Measurements from ENCODE around the gene LGR5. TPM values are rescaled to one million over a fixed set of nuclear protein-coding genes. Genes with fewer than 3 reads are reported as not detected.

LGR5 gene
- total RNA-seq, 4 donors from 2014 or later, result 0.21 TPM; not detected in 3

DNA sequence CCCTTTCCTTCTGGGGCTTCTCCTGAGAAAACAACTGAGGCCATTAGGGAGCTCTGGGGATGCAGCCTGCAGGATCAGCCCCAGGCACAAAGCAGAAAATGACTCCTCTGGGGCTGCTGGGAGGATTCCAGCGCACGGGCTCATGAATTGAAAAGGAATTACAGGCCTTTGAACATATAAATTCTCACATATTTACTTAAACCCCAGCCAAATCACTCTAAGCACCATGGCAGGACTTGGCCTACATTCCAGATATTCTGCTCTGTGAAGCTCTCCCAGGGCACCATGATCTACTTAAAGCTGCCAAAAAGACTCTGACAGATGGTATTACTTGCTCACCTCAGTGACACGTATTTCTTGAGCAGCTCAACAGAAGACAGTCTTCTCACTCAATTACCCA is 136.9 kb downstream of the LGR5 start:
- H3K4me3 ChIP-seq, result no peak overlapping the region
- H3K4me1 ChIP-seq, result peaks cover 0 to 14% (median 0%) of the 10 kb centered on the region in 3 donors
- H3K36me3 ChIP-seq, result no peaks in the 10 kb centered on the region
- no peaks in the 10 kb centered on the region for H3K9me3 ChIP-seq
- intact Hi-C loops (cut with DNase I), result no loop called here
- H3K27me3 ChIP-seq, result peaks cover 0 to 10% (median 0%) of the 10 kb centered on the region in 4 donors
- 41 to 46% methylated on average over 3 of the region's 3 CpGs for WGBS, 2 donors
- no peak overlapping the region for H3K27ac ChIP-seq
- DNase-seq, result no peak
- TF ChIP-seq, protein P1, sequence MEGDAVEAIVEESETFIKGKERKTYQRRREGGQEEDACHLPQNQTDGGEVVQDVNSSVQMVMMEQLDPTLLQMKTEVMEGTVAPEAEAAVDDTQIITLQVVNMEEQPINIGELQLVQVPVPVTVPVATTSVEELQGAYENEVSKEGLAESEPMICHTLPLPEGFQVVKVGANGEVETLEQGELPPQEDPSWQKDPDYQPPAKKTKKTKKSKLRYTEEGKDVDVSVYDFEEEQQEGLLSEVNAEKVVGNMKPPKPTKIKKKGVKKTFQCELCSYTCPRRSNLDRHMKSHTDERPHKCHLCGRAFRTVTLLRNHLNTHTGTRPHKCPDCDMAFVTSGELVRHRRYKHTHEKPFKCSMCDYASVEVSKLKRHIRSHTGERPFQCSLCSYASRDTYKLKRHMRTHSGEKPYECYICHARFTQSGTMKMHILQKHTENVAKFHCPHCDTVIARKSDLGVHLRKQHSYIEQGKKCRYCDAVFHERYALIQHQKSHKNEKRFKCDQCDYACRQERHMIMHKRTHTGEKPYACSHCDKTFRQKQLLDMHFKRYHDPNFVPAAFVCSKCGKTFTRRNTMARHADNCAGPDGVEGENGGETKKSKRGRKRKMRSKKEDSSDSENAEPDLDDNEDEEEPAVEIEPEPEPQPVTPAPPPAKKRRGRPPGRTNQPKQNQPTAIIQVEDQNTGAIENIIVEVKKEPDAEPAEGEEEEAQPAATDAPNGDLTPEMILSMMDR (IDR thresholded peaks at IDR 0.05), result no peak
- TF ChIP-seq POLR2A (IDR thresholded peaks at IDR 0.05), result no peak

DNA sequence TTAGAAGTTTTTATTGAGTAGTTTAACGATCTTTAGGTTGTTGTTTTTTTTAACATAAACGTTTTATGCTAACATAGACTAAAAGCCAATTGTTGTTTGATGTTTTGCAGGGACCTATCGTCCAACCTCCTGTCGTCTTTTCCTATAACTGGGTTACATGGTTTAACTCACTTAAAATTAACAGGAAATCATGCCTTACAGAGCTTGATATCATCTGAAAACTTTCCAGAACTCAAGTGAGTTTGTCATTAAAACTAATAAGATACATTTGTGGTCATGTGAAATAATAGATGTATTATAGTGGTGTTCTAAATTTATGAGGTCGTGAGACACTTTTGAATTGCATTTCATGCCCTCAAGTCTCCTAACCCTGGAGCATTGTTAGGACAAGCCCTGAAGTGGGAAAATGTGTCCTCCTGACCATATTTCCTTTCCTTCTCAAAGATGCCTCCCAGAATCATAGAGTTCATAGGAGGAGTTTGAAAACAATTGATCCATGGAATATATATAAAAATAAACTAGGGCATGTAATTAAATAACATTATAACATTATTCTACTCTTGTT is 139.2 kb downstream of the LGR5 start:
- H3K4me1 ChIP-seq, result peaks cover 0 to 23% (median 0%) of the 10 kb centered on the region in 3 donors
- H3K36me3 ChIP-seq, result no peaks in the 10 kb centered on the region
- no peak for DNase-seq
- WGBS, 2 donors, result 68 to 74% methylated on average over 5 of the region's 5 CpGs
- H3K4me3 ChIP-seq, result no peak overlapping the region
- H3K9me3 ChIP-seq, result no peaks in the 10 kb centered on the region
- TF ChIP-seq, protein P1 (IDR thresholded peaks at IDR 0.05), result no peak
- no peak for TF ChIP-seq POLR2A (IDR thresholded peaks at IDR 0.05)
- no peaks in the 10 kb centered on the region for H3K27me3 ChIP-seq
- no peak overlapping the region for H3K27ac ChIP-seq
- intact Hi-C loops (cut with DNase I), result no loop called here

DNA sequence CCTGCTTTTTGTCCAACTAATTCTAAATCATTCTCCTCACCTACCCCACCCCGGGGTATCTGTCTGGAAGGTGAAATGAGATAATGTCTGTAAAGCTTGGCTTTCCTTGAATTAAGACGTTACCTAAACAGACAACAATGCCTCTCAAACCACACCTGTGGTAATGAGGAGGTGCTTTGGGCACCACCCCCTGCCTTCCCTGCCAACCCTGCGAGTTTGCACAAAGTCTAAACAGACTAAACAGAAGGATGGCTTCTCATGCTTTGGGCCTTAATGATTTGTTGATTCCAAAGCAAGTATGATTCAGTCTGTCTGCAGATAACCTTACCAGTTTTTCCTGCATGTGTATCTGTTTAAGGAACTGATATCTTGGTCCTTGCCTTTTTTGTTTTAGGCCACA is 141.6 kb downstream of the LGR5 start:
- TF ChIP-seq POLR2A (IDR thresholded peaks at IDR 0.05), result no peak
- TF ChIP-seq, protein P1 (IDR thresholded peaks at IDR 0.05), result no peak
- DNase-seq, result no peak
- Histone ChIP-seq H3K27me3 (no peaks in the 10 kb centered on the region), H3K27ac (no peak overlapping the region), H3K36me3 (no peaks in the 10 kb centered on the region), H3K4me3 (no peak overlapping the region), H3K4me1 (peaks cover 0 to 19% (median 0%) of the 10 kb centered on the region in 3 donors), H3K9me3 (no peaks in the 10 kb centered on the region)
- intact Hi-C loops (cut with DNase I), result no loop called here
- WGBS, 2 donors, result 30 to 45% methylated on average over 3 of the region's 3 CpGs

DNA sequence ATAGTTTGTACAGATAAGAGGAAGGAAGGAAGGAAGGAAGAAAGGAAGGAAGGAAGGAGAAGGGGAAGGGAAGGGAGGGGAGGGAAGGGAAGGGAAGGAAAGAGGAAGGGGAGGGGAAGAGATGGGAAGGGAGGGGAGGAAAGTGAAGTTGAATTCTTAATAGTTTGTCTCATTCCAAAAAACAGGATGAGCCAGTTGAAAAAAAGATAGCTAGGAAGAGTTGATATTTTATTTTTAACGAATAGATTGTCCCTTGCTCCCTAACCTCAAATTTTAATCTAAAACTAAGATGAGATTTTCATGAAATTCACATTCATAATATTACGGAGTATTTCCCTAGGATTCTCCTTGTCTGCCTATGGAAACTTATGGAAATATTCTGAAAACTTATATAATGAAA is 143.3 kb downstream of the LGR5 start:
- intact Hi-C loops (cut with DNase I), result no loop called here
- TF ChIP-seq, protein P1 (IDR thresholded peaks at IDR 0.05), result no peak
- TF ChIP-seq POLR2A (IDR thresholded peaks at IDR 0.05), result no peak
- Histone ChIP-seq H3K4me3 (no peak overlapping the region), H3K9me3 (no peaks in the 10 kb centered on the region), H3K4me1 (peaks cover 0 to 17% (median 0%) of the 10 kb centered on the region in 3 donors), H3K36me3 (no peaks in the 10 kb centered on the region), H3K27me3 (no peaks in the 10 kb centered on the region), H3K27ac (no peak overlapping the region)
- no peak for DNase-seq
- 82 to 95% methylated on average over 2 of the region's 2 CpGs for WGBS, 2 donors

DNA sequence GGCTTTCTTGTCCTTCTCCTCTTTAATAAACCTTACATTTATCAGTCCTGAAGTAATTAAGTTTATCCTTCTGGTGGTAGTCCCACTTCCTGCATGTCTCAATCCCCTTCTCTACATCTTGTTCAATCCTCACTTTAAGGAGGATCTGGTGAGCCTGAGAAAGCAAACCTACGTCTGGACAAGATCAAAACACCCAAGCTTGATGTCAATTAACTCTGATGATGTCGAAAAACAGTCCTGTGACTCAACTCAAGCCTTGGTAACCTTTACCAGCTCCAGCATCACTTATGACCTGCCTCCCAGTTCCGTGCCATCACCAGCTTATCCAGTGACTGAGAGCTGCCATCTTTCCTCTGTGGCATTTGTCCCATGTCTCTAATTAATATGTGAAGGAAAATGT is 144.8 kb downstream of the LGR5 start:
- no peaks in the 10 kb centered on the region for H3K27me3 ChIP-seq
- no peaks in the 10 kb centered on the region for H3K36me3 ChIP-seq
- no peak for TF ChIP-seq POLR2A (IDR thresholded peaks at IDR 0.05)
- TF ChIP-seq, protein P1 (IDR thresholded peaks at IDR 0.05), result no peak
- DNase-seq, result no peak
- no peak overlapping the region for H3K4me3 ChIP-seq
- intact Hi-C loops (cut with DNase I), result no loop called here
- H3K9me3 ChIP-seq, result no peaks in the 10 kb centered on the region
- peaks cover 0 to 17% (median 0%) of the 10 kb centered on the region in 3 donors for H3K4me1 ChIP-seq
- no peak overlapping the region for H3K27ac ChIP-seq
- 64 to 75% methylated on average over 3 of the region's 3 CpGs for WGBS, 2 donors

All from esophagus squamous epithelium (tissue), 5 donors.